GM12891 (cell line): ENCODE data around the gene IL25.
A peak's percentile ranks its signal among the peaks of the same experiment; 100 is the strongest.

ENCODE experiments used
- POLR2A ChIP-seq: IDR thresholded peaks from 2 replicates; pipeline ENCODE4 v1.6.1; 2011; ENCODE audit warnings: low read depth, low read length, control low read depth
- POU2F2 ChIP-seq: IDR thresholded peaks from 2 replicates; pipeline ENCODE4 v1.6.1; 2011; ENCODE audit warnings: low read depth, mild to moderate bottlenecking, control low read depth, low read length, moderate library complexity
- SPI1 ChIP-seq: IDR thresholded peaks from 2 replicates; pipeline ENCODE4 v1.6.1; 2011; ENCODE audit warnings: low read depth, low read length, control low read depth

DNA sequence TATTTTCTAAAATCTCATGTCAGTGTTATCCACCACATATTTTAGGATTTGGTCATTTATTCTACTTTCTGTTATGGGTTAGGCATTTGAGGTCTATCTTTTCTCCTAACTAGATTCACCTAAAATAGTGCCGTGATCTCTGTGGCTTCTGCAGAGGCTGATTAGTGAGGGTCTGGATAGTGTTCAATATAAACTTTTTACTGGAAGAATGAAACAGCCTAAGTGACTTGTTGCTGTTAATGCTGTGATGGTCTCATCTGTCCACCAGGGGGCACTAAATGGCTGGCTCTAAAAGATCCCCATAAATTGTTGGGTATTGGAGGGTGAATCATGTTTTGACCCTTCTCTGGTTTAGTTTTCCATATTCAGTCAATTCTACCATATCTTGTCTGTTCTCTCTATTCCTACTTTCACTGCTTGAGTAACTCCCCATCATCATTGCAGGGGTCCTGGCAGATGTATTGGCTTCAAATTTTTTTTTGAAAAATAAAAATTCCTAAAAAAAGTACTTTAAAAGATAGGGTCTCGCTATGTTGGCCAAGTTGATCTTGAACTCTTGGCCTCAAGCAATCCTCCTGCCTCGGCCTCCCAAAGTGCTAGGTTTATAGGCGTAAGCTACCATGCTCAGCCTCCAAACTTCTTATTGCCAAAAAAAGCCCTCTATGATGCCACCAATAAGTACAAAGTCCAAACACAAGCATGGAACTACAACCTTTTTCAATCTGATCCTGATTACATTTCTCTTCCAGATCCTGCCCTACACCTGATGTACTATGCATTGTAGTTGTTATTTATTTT is 44.5 kb upstream of the IL25 start:
- no peak for TF ChIP-seq POLR2A
- TF ChIP-seq POU2F2: peak; percentile 36; the same call in 1 of the 2 replicates
- TF ChIP-seq SPI1: no peak
